Uterus (tissue), 4 donors: ENCODE data around the gene STX5. TPM values are rescaled to one million over a fixed set of nuclear protein-coding genes. Genes with fewer than 3 reads are reported as not detected.

ENCODE experiments used
- DNase-seq, 2 donors: peaks; one replicate each; pipeline ENCODE4 v3.0.0-alpha.2; 2019 to 2020
- H3K27ac ChIP-seq, 2 donors: fragments of 200-600 bp; sonication (generic); 1 replicate in 1 of 2; 2 replicates in 1 of 2; pipeline ENCODE4 v1.5.1; 2016 to 2018
- H3K27me3 ChIP-seq, 2 donors: fragments of 200-600 bp; sonication (generic); one replicate each; pipeline ENCODE4 v1.5.1; 2018 to 2019; ENCODE audit warnings: control low read depth in 1 of 2
- H3K36me3 ChIP-seq, 2 donors: fragments of 200-600 bp; sonication (generic); one replicate each; pipeline ENCODE4 v1.5.1; 2019; ENCODE audit warnings: control low read depth in 1 of 2
- H3K4me1 ChIP-seq, 2 donors: fragments of 200-600 bp; sonication (generic); one replicate each; pipeline ENCODE4 v1.5.1; 2018 to 2019; ENCODE audit warnings: control low read depth in 1 of 2
- H3K4me3 ChIP-seq, 2 donors: fragments of 200-600 bp; sonication (generic); 1 replicate in 1 of 2; 2 replicates in 1 of 2; pipeline ENCODE4 v1.5.1; 2018 to 2019; ENCODE audit warnings: mild to moderate bottlenecking in 1 of 2
- H3K9me3 ChIP-seq, 2 donors: fragments of 200-600 bp; sonication (generic); one replicate each; pipeline ENCODE4 v1.5.1; 2019; ENCODE audit warnings: control low read depth in 1 of 2
- CTCF ChIP-seq, 4 experiments: fragments of 200-600 bp in 2 of 4; fragments of 450-650 bp in 2 of 4; sonication (generic) in 2 of 4; IDR thresholded peaks; one replicate each; pipeline ENCODE4 v1.5.1; 2016 to 2019; ENCODE audit warnings: antibody characterized with exemption in 4 of 4, mild to moderate bottlenecking in 2 of 4, moderate library complexity in 1 of 4
- POLR2A ChIP-seq, 2 donors: fragments of 450-650 bp; IDR thresholded peaks; one replicate each; pipeline ENCODE4 v1.6.1; 2016; ENCODE audit warnings: antibody characterized with exemption in 2 of 2, mild to moderate bottlenecking in 1 of 2, moderate library complexity in 1 of 2
- intact Hi-C: fragments of 100-400 bp; cut with DNase I; formaldehyde crosslinking; loops from one replicate; pipeline ENCODE4 v1.15.1; 2023; ENCODE audit warnings: low total_unique reads
- total RNA-seq, 4 donors: library from RNA; depleted of rRNA in 3 of 4; stranded (reverse); fragments of >200 nt in 3 of 4; gene quantifications; one replicate each; pipeline versions ENCODE4 v1.1.0 to v1.2.4, GENCODE V29; 2014 to 2023
- donor health status: DM: yes; HTN: yes; CAD: no.

The STX5 gene
- total RNA-seq, 4 donors from 2014 or later, result 36.5 to 73.5 (median 55.2) TPM

DNA sequence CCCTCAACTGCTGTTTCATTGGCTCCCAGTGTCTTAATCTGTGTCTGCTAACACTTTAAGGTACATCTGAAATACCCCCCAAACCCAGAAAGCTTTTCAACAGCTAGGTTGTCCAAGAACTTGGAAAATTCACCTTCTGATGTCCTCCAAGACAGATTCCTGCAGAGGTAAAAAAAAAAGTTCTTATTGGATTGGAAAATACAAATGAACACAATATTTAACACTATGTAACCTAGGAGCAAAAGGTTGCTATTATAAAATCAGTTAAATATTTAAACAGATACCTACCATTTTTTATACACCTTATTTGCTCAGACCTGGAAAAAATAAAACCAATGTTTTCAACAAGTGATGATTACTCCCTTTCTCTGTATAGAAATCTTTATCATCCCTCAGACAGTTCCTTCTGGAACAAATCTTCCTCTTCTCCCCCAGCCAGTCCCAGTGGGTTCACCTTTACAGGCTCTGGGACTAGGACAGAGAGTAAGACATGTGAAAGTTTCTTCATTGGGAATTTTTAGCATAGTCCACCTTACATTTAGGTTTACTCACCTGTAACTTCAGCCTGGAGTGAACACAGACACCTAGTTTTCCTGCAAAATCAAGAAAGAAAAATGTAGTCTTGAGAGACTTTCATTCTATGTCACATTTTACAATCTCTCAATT lies 20.8 kb upstream of the STX5 start:
- Histone ChIP-seq H3K9me3 (no peaks in the 10 kb centered on the region), H3K4me3 (no peak overlapping the region), H3K27ac (no peak overlapping the region), H3K4me1 (peaks cover 9 to 20% of the 10 kb centered on the region in 2 donors), H3K27me3 (no peaks in the 10 kb centered on the region), H3K36me3 (no peaks in the 10 kb centered on the region)
- intact Hi-C loops, result no loop called here
- TF ChIP-seq POLR2A (IDR thresholded peaks at IDR 0.05) (no peak), CTCF (IDR thresholded peaks at IDR 0.05) (no peak)
- DNase-seq, result no peak

- Histone ChIP-seq H3K4me1 (peaks cover 9 to 20% of the 10 kb centered on the region in 2 donors), H3K36me3 (no peaks in the 10 kb centered on the region), H3K27me3 (no peaks in the 10 kb centered on the region), H3K4me3 (no peak overlapping the region), H3K9me3 (no peaks in the 10 kb centered on the region), H3K27ac (no peak overlapping the region)
- TF ChIP-seq POLR2A (IDR thresholded peaks at IDR 0.05), result no peak
- TF ChIP-seq CTCF (IDR thresholded peaks at IDR 0.05), result no peak
- no peak for DNase-seq
- intact Hi-C loops, result no loop called here
These were observed 20.1 kb upstream of the STX5 start for GRCh38 chr11:62851807-62852522.

DNA sequence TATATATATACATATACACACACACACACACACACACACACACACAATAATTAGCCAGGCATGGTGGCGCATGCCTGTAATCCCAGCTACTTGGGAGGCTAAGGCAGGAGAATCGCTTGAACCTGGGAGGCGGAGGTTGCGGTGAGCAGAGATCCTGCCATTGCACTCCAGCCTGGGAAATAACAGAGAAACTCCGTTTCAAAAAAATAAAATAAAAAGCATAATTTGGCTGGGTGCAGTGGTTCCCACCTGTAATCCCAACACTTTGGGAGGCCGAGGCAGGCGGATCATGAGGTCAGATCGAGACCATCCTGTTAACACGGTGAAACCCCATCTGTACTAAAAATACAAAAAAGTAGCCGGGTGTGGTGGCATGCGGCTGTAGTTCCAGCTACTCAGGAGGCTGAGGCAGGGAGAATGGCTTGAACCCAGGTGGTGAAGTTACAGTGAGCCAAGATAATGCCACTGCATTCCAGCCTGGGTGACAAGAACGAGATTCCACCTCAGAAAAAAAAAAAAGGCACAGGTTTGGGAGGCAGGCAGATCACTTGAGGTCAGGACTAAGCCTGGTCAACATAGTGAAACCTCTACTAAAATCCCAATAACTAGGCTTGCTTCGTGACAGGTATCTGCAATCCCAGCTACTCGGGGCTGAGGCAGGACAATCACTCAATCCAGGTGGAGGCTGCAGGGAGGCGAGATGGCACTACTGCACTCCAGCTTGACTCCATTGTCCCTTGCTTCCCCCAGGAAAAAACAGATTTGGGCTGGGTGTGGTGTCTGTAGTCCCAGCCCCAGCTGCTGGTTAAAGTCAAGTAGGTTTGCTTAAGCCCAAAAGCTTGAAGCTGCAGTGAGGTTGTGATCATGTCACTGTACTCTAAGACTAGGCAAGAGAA lies 19.3 kb upstream of the STX5 start:
- TF ChIP-seq POLR2A (IDR thresholded peaks at IDR 0.05), result no peak
- no peak for TF ChIP-seq CTCF (IDR thresholded peaks at IDR 0.05)
- H3K4me3 ChIP-seq, result no peak overlapping the region
- intact Hi-C loops, result no loop called here
- no peaks in the 10 kb centered on the region for H3K9me3 ChIP-seq
- peaks cover 9 to 15% of the 10 kb centered on the region in 2 donors for H3K4me1 ChIP-seq
- H3K36me3 ChIP-seq, result no peaks in the 10 kb centered on the region
- H3K27me3 ChIP-seq, result no peaks in the 10 kb centered on the region
- no peak overlapping the region for H3K27ac ChIP-seq
- DNase-seq, result no peak

DNA sequence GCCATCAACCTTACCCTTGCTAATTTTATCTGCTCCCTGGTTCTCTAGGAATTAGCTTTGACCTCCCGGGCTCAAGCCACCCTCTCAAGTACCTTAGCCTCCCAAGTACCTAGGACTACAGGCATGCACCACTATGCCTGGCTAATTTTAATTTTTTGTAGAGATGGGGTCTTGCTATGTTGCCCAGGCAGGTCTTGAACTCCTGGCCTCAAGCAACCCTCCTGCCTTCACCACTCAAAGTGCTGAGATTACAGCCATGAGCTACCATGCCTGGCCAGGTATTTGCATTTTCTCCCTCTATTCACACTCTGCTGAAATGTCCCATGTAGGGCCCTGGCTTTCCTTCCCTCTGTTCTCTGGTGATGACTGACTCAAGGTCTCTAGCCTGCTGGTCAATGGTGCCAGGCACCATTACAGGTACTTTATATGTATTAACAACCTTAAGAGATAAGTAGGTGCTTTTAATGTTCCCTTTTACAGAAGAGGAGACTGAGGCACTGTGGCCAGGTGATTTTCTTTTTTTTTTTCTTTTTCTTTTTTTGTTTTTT lies 16.0 kb upstream of the STX5 start:
- Histone ChIP-seq H3K36me3 (no peaks in the 10 kb centered on the region), H3K9me3 (no peaks in the 10 kb centered on the region), H3K27ac (no peak overlapping the region), H3K4me3 (no peak overlapping the region), H3K27me3 (no peaks in the 10 kb centered on the region), H3K4me1 (no peaks in the 10 kb centered on the region)
- intact Hi-C loops, result no loop called here
- DNase-seq, result no peak
- TF ChIP-seq POLR2A (IDR thresholded peaks at IDR 0.05) (no peak), CTCF (IDR thresholded peaks at IDR 0.05) (no peak)
